Ishikawa (cell line): Measurements from ENCODE around the gene ACSL1.

Experiments used
- EP300 ChIP-seq: IDR thresholded peaks from 2 replicates; pipeline ENCODE4 v1.6.1; 2012; ENCODE audit warnings: borderline replicate concordance
- RAD21 ChIP-seq: IDR thresholded peaks from 2 replicates; pipeline ENCODE4 v1.6.1; 2012; ENCODE audit warnings: low read depth
- REST ChIP-seq: IDR thresholded peaks from 2 replicates; pipeline ENCODE4 v1.6.1; 2012; ENCODE audit warnings: low read depth, mild to moderate bottlenecking
- ZBTB7A ChIP-seq: IDR thresholded peaks from 2 replicates; pipeline ENCODE4 v1.6.1; 2012; ENCODE audit warnings: low read depth

DNA sequence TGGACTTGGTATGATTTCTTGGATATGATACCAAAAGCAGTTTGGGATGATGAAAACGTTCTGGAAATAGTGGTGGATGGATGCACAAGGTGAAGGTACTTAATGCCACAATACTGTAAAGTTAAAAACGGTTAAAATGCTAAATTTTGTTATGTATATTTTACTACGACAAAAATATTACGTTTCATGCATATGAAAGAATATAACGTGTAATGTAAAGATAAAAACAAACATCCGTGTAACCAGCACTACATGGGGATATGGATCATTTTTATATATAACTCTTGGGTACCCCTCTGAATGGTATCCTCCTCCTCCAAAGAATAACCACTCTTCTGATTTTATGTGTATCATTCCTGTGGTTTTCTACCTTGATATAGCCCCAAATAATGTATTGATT, 91.0 kb downstream of the ACSL1 start:
- no peak for TF ChIP-seq RAD21
- no peak for TF ChIP-seq ZBTB7A
- TF ChIP-seq EP300, result no peak
- no peak for TF ChIP-seq REST
